GM23338 (cell line): ENCODE measurements around the gene COMMD3. TPM values are rescaled to one million over a fixed set of nuclear protein-coding genes. Genes with fewer than 3 reads are reported as not detected.

Experiments used
- ATAC-seq: fragments of 200-7000 bp; cut with Tn5 transposase; 3 replicates; pipeline ENCODE4 v1.9.1; 2020
- DNase-seq: peaks from one replicate; pipeline ENCODE4 v3.0.0-alpha.2; 2015; ENCODE audit warnings: low spot score
- H2AFZ ChIP-seq: fragments of 200-600 bp; sonication (generic); 2 replicates; pipeline ENCODE4 v1.8.0; 2016; ENCODE audit warnings: antibody characterized with exemption, mild to moderate bottlenecking, moderate library complexity
- H3F3A ChIP-seq: fragments of 200-600 bp; sonication (generic); replicated peaks from 2 replicates; pipeline ENCODE4 v1.8.0; 2017; ENCODE audit warnings: antibody characterized with exemption, mixed run types, low read depth
- H3K27ac ChIP-seq: fragments of 200-600 bp; sonication (generic); 2 replicates; pipeline ENCODE4 v1.6.1; 2016; ENCODE audit warnings: low read depth
- H3K27me3 ChIP-seq: fragments of 200-600 bp; sonication (generic); 2 replicates; pipeline ENCODE4 v1.8.0; 2016; ENCODE audit warnings: mild to moderate bottlenecking, mixed run types, moderate library complexity; ENCODE audit not compliant: insufficient read depth
- H3K36me3 ChIP-seq: fragments of 200-600 bp; sonication (generic); 2 replicates; pipeline ENCODE4 v1.8.0; 2016; ENCODE audit warnings: mild to moderate bottlenecking; ENCODE audit not compliant: insufficient read depth
- H3K4me1 ChIP-seq: fragments of 200-600 bp; sonication (generic); 2 replicates; pipeline ENCODE4 v1.8.0; 2016; ENCODE audit warnings: mild to moderate bottlenecking, moderate library complexity; ENCODE audit not compliant: insufficient read depth
- H3K4me2 ChIP-seq: fragments of 200-600 bp; sonication (generic); 2 replicates; pipeline ENCODE4 v1.7.1; 2017; ENCODE audit warnings: mixed run types
- H3K4me3 ChIP-seq: fragments of 200-600 bp; sonication (generic); 2 replicates; pipeline ENCODE4 v1.6.1; 2016; ENCODE audit warnings: mixed run types
- H3K79me2 ChIP-seq: fragments of 200-600 bp; sonication (generic); replicated peaks from 2 replicates; pipeline ENCODE4 v1.8.0; 2017; ENCODE audit warnings: mild to moderate bottlenecking; ENCODE audit not compliant: insufficient read depth
- H3K9me2 ChIP-seq: fragments of 200-600 bp; sonication (generic); 2 replicates; pipeline ENCODE4 v1.8.0; 2017; ENCODE audit not compliant: insufficient read depth
- H4K20me1 ChIP-seq: fragments of 200-600 bp; sonication (generic); replicated peaks from 2 replicates; pipeline ENCODE4 v1.8.0; 2017; ENCODE audit warnings: mild to moderate bottlenecking; ENCODE audit not compliant: insufficient read depth
- H3K27ac Mint-ChIP-seq: 2 replicates; pipeline ENCODE4 v1.8.0; 2020; ENCODE audit warnings: inconsistent platforms, mild to moderate bottlenecking, moderate library complexity, mixed read lengths
- H3K27me3 Mint-ChIP-seq: 3 replicates; pipeline ENCODE4 v1.8.0; 2022; ENCODE audit warnings: low read depth, mild to moderate bottlenecking, moderate library complexity, mixed read lengths, inconsistent platforms; ENCODE audit not compliant: insufficient read depth, poor library complexity
- H3K36me3 Mint-ChIP-seq: 3 replicates; pipeline ENCODE4 v1.8.0; 2021; ENCODE audit warnings: low read depth, mild to moderate bottlenecking, inconsistent platforms, moderate library complexity, mixed read lengths
- H3K4me1 Mint-ChIP-seq: 3 replicates; pipeline ENCODE4 v1.8.0; 2020; ENCODE audit warnings: mild to moderate bottlenecking, inconsistent platforms, mixed read lengths
- H3K4me3 Mint-ChIP-seq: 3 replicates; pipeline ENCODE4 v1.8.0; 2021; ENCODE audit warnings: moderate library complexity, mild to moderate bottlenecking, inconsistent platforms, mixed read lengths
- H3K9me3 Mint-ChIP-seq: 3 replicates; pipeline ENCODE4 v1.8.0; 2020; ENCODE audit warnings: moderate library complexity, mild to moderate bottlenecking, inconsistent platforms, mixed read lengths
- CREB1 ChIP-seq: fragments of 250-450 bp; sonication (Bioruptor Pico); IDR thresholded peaks from 2 replicates; pipeline ENCODE4 v1.5.0; 2020; ENCODE audit warnings: low read depth, mild to moderate bottlenecking, moderate library complexity
- EZH2 ChIP-seq: fragments of 200-600 bp; sonication (generic); IDR thresholded peaks from one replicate; pipeline ENCODE4 v1.8.0; 2017; ENCODE audit warnings: antibody characterized with exemption, mild to moderate bottlenecking, low read depth; ENCODE audit not compliant: unreplicated experiment
- JUNB ChIP-seq: IDR thresholded peaks from one replicate; pipeline ENCODE4 v1.6.1; 2016; ENCODE audit warnings: antibody characterized with exemption; ENCODE audit not compliant: unreplicated experiment
- POLR2AphosphoS5 ChIP-seq: IDR thresholded peaks from 2 replicates; pipeline ENCODE4 v1.6.1; 2016; ENCODE audit warnings: antibody characterized with exemption, low read depth
- polyA plus RNA-seq: library from polyadenylated mRNA; unstranded; fragments of >200 nt; fragmentation: Nextera tagmentation; extraction: Ambion mirVana; gene quantifications from 2 replicates; pipeline ENCODE4 v1.2.1, GENCODE V29; 2016
- total RNA-seq: library from RNA; depleted of rRNA; stranded (reverse); fragments of >200 nt; shearing (Covaris generic); gene quantifications from 2 replicates; pipeline ENCODE4 v1.2.3, GENCODE V29; 2014
- TF ChIP-seq, protein P1 (sequence below): fragments of 250-450 bp; sonication (Bioruptor Pico); IDR thresholded peaks from 2 replicates; pipeline ENCODE4 v1.5.0; 2020; ENCODE audit warnings: mild to moderate bottlenecking, moderate library complexity
- TF ChIP-seq, protein P2 (sequence below): IDR thresholded peaks from one replicate; pipeline ENCODE4 v1.6.1; 2018; ENCODE audit warnings: antibody characterized with exemption; ENCODE audit not compliant: unreplicated experiment

COMMD3 gene
- total and polyA plus RNA-seq, 2 experiments from 2014 or later = 1.1 to 5.2 TPM

DNA sequence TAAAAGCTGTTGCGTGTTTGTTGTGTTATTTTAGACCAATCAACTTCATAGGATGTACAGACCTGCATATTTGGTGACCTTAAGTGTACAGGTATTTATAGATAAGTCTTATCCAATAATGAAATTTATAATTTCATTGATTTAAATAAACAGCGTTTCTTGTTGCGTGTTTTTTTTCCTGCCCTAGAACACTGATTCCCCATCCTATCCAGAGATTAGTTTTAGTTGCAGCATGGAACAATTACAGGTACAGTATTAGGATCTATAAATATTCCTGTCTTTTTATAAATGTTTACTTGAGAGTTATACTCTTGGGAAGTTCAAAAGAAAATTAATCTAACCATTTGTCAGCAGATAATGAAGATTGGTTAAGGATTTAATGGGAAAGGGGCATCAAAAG, 2.6 kb downstream of the COMMD3 start:
- no peak for ATAC-seq
- peaks cover 42% of the 10 kb centered on the region for H3K4me1 Mint-ChIP-seq
- H3K27me3 ChIP-seq = peaks cover 81% of the 10 kb centered on the region

More for the DNA sequence above, 2.6 kb downstream of the COMMD3 start:
- Mint-ChIP-seq H3K9me3 (peaks cover 8% of the 10 kb centered on the region; the same call in 2 of the 3 replicates), H3K27me3 (peaks cover 87% of the 10 kb centered on the region), H3K36me3 (peaks cover 3% of the 10 kb centered on the region; the same call in 2 of the 3 replicates), H3K4me3 (no peak overlapping the region), H3K27ac (no peak overlapping the region)
- DNase-seq = no peak
- Histone ChIP-seq H3K79me2 (no peaks in the 10 kb centered on the region), H3K36me3 (no peaks in the 10 kb centered on the region), H3K9me2 (no peaks in the 10 kb centered on the region), H3K4me3 (no peak overlapping the region), H2AFZ (no peak overlapping the region), H3K4me2 (peak overlapping the region; percentile 27), H3K4me1 (peaks cover 61% of the 10 kb centered on the region), H3F3A (peaks cover 29% of the 10 kb centered on the region), H3K27ac (no peak overlapping the region), H4K20me1 (peaks cover 21% of the 10 kb centered on the region)
- TF ChIP-seq JUNB = no peak
- no peak for TF ChIP-seq POLR2AphosphoS5
- TF ChIP-seq CREB1 = no peak
- TF ChIP-seq, protein P1, sequence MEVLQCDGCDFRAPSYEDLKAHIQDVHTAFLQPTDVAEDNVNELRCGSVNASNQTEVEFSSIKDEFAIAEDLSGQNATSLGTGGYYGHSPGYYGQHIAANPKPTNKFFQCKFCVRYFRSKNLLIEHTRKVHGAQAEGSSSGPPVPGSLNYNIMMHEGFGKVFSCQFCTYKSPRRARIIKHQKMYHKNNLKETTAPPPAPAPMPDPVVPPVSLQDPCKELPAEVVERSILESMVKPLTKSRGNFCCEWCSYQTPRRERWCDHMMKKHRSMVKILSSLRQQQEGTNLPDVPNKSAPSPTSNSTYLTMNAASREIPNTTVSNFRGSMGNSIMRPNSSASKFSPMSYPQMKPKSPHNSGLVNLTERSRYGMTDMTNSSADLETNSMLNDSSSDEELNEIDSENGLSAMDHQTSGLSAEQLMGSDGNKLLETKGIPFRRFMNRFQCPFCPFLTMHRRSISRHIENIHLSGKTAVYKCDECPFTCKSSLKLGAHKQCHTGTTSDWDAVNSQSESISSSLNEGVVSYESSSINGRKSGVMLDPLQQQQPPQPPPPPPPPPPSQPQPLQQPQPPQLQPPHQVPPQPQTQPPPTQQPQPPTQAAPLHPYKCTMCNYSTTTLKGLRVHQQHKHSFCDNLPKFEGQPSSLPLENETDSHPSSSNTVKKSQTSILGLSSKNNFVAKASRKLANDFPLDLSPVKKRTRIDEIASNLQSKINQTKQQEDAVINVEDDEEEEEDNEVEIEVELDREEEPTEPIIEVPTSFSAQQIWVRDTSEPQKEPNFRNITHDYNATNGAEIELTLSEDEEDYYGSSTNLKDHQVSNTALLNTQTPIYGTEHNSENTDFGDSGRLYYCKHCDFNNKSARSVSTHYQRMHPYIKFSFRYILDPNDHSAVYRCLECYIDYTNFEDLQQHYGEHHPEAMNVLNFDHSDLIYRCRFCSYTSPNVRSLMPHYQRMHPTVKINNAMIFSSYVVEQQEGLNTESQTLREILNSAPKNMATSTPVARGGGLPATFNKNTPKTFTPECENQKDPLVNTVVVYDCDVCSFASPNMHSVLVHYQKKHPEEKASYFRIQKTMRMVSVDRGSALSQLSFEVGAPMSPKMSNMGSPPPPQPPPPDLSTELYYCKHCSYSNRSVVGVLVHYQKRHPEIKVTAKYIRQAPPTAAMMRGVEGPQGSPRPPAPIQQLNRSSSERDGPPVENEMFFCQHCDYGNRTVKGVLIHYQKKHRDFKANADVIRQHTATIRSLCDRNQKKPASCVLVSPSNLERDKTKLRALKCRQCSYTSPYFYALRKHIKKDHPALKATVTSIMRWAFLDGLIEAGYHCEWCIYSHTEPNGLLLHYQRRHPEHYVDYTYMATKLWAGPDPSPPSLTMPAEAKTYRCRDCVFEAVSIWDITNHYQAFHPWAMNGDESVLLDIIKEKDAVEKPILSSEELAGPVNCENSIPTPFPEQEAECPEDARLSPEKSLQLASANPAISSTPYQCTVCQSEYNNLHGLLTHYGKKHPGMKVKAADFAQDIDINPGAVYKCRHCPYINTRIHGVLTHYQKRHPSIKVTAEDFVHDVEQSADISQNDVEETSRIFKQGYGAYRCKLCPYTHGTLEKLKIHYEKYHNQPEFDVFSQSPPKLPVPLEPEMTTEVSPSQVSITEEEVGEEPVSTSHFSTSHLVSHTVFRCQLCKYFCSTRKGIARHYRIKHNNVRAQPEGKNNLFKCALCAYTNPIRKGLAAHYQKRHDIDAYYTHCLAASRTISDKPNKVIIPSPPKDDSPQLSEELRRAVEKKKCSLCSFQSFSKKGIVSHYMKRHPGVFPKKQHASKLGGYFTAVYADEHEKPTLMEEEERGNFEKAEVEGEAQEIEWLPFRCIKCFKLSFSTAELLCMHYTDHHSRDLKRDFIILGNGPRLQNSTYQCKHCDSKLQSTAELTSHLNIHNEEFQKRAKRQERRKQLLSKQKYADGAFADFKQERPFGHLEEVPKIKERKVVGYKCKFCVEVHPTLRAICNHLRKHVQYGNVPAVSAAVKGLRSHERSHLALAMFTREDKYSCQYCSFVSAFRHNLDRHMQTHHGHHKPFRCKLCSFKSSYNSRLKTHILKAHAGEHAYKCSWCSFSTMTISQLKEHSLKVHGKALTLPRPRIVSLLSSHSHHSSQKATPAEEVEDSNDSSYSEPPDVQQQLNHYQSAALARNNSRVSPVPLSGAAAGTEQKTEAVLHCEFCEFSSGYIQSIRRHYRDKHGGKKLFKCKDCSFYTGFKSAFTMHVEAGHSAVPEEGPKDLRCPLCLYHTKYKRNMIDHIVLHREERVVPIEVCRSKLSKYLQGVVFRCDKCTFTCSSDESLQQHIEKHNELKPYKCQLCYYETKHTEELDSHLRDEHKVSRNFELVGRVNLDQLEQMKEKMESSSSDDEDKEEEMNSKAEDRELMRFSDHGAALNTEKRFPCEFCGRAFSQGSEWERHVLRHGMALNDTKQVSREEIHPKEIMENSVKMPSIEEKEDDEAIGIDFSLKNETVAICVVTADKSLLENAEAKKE (CRISPR knock-in tag) = no peak
- TF ChIP-seq, protein P2, sequence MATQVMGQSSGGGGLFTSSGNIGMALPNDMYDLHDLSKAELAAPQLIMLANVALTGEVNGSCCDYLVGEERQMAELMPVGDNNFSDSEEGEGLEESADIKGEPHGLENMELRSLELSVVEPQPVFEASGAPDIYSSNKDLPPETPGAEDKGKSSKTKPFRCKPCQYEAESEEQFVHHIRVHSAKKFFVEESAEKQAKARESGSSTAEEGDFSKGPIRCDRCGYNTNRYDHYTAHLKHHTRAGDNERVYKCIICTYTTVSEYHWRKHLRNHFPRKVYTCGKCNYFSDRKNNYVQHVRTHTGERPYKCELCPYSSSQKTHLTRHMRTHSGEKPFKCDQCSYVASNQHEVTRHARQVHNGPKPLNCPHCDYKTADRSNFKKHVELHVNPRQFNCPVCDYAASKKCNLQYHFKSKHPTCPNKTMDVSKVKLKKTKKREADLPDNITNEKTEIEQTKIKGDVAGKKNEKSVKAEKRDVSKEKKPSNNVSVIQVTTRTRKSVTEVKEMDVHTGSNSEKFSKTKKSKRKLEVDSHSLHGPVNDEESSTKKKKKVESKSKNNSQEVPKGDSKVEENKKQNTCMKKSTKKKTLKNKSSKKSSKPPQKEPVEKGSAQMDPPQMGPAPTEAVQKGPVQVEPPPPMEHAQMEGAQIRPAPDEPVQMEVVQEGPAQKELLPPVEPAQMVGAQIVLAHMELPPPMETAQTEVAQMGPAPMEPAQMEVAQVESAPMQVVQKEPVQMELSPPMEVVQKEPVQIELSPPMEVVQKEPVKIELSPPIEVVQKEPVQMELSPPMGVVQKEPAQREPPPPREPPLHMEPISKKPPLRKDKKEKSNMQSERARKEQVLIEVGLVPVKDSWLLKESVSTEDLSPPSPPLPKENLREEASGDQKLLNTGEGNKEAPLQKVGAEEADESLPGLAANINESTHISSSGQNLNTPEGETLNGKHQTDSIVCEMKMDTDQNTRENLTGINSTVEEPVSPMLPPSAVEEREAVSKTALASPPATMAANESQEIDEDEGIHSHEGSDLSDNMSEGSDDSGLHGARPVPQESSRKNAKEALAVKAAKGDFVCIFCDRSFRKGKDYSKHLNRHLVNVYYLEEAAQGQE = no peak
- TF ChIP-seq EZH2 = peak; percentile 66
